CD4-positive, alpha-beta T cell treated with Interleukin-4 for 1 hour (primary cell): ENCODE results near the gene COX20.
A peak's percentile ranks its signal among the peaks of the same experiment; 100 is the strongest.
"Not testable (repeated sequence)": the region's sequence is repeated elsewhere in the genome, so short reads cannot be mapped to it uniquely, and the experiment has no call there.

Experiments
- DNase-seq, 2 donors: peaks; one replicate each; pipeline ENCODE4 v3.0.0-alpha.2; 2020 to 2022

COX20 gene

DNA sequence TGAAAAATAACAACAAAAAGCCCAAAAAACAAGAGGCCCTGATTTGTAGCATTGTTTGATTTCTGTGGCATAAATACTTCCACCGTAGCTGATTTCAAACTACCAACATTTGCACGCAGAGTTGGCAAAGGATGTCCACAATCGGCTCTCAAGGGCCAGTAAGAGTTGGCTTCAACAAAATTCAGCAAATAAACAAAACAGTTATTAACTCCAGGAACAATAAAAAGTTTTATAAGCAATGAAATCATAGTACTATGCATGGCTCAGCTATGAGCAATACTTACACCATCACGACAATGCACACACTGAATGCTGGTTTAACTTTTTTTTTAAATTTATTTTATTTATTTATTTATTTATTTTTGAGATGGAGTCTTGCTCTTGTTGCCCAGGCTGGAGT is 8.7 kb upstream of the COX20 start:
- no peak for DNase-seq

DNA sequence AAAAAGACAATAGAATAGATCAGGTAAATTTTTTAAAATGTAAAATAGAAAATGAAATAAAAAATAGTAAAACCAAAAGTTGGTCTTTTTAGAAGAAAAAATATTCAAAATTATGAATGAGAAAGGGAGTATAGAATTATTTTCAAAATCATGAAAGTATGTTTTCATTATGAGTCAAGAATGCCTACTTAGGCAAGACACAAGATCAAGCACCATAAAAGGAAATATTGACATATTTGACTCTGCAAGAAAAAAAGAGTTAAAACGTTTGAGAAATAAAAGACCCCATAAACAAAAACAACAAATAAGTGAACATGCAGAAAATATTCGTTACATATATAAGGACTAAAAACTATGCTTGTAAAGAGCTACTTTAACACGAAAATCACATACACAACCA is 4.8 kb upstream of the COX20 start:
- DNase-seq = no peak

DNA sequence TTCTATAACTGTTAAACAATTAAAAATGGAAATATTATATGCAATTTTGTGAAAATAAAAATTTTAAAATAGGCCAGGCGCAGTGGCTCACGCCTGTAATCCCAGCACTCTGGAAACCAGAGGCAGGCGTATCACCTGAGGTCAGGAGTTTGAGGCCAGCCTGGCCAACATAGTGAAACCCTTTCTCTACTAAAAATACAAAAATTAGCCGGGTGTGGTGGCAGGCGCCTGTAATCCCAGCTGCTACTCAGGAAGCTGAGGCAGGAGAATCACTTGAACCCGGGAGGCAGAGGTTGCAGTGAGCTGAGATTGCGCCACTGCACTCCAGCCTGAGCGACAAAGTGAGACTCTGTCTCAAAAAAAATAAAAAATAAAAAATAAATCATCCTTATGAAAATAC is 2.2 kb upstream of the COX20 start:
- not testable (repeated sequence) for DNase-seq

DNA sequence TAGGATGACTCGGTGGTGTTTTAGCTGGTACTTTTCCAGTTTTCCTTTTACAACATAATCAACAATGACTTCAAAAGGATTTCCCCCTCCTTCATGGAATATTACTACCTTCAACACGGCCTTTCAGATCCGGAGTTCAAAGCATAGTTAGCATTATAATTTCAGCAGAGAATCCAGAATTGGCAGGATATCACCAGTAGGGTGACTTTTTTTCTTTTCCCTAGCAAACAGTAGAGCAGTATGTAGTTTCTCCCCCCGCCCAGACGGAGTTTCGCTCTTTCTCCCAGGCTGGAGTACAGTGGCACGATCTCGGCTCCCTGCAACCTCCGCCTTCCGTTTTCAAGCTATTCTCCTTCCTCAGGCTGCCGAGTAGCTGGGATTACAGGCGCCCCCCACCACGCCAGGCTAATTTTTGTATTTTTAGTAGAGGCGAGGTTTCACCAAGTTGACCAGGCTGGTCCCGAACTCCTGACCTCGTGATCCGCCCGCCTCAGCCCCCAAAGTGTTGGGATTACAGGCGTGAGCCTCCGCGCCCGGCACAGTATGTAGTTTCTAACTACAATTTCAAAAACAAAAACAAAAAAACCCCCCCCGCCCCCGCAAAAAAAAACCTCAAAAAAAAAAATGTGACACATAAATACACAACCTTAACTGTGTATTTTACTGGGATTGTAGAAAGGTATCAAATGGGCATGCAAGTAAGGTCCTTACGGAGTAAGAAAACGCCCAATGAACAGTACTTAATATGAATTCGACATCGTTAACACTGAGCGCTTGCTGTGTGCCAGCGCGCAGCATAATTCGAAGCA is 1.5 kb upstream of the COX20 start:
- DNase-seq = peak; percentile 55 to 70

DNA sequence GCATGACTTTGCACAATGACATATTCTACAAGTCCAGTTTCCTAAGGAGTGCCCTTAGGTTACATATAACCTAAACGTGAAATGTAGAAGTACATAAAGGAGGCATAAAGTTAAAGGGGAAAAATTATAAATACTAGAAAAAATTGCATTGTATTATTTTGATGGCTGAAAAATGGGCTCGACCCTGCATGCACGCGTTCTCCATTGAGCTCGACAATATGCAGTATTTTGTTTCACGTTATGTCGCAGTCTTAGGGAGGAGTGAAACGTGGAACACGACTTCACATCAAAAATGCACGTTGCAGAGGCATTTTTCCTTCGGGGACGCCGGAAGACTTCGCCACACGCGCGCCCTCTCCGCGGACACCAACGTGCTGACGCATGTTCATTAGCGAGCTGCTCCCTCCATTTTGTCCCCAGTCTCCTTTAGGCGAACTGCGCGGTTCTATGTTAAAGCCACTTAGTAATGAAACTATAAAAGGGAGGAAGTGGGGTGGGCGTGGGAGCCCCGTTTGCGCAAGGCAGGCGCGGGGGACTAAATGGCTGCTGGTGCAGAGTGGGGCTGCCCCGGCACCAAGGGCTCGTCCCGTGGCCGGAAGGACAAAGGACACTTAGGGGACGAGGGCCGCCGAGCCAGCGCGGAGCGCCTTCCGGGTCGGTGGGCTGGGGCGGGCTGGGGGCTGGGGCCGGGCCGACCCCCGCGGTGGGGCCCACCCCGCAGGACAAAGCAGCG is 749 bp upstream of the COX20 start:
- peak; percentile 94 for DNase-seq

DNA sequence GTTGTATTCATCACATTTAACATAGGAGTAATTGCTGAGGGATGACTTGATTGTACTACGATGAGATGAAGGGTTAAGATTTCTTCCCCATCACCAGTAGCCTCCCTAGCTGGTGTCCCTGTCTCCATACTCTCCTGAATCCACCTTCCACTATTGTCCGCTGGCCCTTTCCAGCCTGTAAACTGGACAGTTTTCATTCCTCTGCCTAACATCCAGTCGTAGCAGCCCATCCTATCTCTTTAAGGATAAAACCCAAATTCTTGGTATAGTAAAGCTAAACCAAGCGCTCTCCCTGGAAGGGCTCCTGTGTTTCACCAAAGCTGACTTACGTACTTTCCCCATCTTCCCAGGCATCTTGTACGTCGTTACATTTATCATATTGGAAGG is 670 bp downstream of the COX20 start:
- DNase-seq = no peak

DNA sequence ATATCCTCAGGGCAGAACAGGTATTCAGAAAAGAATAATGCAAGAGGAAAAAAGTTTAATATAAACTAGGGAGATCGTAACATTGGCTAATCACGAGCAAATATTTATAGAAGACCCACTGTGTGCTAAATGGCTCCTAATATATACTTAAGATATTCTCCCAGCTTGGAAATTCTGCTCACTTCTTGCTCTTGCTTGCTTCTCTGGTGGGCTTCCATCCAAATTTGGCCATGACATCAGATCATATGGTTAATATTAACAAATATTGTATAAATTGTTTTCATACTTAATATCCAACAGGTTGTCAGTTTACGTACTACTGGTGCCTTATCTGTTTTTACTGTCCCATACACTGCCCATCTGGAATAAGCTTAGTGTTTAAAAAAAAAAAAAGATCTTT is 1.1 kb downstream of the COX20 start:
- no peak for DNase-seq

DNA sequence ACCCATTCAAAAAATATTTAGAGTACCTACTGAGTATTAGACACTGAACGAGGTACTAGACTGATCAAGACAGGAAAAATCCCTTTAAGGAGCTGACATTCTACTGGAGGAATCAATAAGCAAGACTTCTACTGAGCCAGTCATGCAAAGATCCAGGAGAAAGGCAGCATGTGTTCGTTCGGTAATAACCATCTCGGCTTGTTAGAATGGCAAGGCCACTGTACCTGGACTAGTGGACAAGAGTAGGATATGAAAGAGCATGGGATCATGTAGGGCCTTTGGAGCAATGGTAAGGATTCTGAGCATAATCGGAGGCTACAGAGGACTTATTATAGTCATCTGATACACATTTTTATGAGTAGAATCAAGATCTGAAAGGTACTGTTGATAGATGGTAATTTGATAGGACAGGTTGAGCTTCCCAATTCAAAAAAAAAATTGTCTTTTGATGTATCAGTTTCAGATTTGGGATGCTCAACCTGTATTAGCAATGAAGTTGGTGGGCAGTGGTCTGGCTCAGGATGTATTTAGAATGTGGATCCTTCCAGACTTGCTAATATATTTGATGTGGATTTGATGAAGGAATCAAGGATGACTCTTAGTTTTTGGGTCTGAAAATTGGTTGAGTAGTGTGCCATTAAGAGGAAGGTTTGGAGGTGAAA is 2.3 kb downstream of the COX20 start:
- no peak for DNase-seq

DNA sequence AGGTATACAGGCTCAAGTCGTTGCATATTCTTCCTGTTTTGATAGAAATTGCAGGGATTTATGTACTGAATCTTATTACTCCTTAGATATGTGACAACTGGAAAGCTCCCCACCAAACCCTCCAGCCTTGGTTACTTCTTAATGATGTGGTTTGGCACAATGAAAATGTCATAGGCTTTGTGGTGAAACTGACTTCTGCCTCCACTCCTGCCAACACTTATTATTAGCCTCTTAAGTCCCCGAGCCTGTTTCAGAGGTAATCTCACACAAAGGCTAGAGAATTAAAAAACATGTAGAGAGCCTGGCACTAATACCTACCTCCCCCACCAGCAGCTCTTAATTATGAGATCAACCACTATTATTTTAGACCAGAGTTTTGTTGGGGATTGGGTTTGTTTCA is 4.2 kb downstream of the COX20 start:
- DNase-seq = no peak

DNA sequence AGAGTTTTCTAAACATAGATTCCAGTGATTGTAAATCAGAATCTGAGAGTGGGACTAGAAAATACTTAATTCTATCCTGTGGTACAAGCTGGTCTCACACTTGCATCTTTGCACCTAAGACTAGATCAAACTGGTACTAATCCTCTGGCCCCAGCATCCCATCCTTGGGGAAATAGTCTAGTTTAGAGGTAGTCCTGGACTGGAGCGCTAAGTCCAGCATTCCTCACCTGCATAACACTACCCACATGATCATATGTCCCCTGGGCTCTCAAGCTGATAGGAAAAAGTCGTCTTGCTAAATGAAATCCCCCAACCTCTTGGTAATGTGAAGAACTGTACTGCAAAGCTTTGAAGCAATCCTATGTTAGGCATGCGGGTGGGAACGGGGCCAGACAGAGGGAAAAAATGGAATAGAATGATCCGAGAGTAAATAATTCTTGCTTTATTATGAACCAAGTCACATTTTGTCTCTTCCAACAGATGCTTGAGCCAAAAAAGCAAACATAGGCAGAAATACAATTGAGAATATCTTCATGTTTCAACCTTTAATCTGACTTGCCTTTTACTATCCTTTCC is 4.8 kb downstream of the COX20 start:
- DNase-seq = no peak

DNA sequence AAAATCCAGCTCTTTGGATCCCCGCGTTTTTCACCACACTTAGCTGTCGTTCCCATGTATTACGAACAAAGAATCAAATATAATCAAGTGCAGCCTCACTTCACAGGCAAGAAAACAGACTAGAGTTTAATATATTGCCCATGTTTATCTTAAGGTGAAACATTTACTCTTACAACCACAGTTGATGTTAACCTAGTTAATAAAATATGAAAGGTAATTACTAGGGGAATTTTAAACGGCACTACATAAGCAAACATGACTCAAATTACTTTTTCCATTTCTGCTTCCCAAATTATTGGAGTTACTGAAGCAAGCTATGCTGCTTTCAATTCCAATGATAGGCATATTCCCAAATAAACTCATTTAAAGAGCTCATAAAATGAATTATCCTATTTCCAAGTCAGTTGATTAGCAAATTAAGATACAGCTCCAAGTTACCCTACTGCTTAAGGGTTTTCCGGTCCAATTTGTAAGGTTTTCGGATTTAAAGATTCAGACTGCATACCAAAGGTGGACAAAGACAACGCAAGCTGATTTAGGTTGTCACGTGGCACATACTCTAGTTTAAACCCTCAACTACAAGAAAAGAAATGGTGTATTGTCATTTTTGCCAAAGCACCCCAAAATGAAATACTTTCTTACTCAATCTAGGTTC is 5.9 kb downstream of the COX20 start:
- DNase-seq = no peak

DNA sequence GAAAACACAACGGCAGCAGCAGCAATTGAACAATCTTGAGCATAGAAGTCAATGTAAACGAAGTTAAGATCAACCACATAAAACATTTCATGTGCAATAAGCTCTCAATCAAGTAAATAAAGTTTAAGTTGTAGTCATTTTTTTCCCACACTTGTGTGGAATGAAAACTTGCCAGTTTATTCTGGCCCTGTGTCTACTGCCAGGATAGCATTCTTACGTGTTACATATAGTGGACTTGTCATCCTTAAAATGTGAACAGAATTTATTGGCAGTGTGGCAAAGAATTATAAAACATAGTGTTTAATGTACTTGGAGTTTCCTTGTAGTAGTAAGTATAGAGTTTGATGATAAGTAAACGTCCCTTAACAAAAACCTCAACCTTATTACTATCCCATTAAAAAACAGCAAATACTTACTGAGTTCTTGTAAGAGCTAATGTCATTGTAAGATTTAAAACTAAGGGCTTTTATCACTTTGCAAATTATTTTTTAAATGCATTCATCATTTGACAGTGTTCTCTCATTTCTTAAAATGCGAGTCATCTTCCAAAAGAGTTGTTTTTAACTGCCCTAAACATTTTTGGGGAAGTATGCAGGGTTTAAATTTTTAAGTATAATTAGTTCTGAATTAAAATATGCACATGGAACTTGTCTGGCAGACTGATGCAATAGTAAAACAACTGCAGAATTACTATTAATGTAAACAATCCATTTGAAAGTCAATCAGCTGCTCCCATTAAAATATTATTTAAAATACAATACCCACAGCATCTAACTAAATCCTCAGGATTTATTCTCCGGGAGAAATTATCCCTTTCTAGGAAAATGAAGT is 7.9 kb downstream of the COX20 start:
- DNase-seq = no peak

DNA sequence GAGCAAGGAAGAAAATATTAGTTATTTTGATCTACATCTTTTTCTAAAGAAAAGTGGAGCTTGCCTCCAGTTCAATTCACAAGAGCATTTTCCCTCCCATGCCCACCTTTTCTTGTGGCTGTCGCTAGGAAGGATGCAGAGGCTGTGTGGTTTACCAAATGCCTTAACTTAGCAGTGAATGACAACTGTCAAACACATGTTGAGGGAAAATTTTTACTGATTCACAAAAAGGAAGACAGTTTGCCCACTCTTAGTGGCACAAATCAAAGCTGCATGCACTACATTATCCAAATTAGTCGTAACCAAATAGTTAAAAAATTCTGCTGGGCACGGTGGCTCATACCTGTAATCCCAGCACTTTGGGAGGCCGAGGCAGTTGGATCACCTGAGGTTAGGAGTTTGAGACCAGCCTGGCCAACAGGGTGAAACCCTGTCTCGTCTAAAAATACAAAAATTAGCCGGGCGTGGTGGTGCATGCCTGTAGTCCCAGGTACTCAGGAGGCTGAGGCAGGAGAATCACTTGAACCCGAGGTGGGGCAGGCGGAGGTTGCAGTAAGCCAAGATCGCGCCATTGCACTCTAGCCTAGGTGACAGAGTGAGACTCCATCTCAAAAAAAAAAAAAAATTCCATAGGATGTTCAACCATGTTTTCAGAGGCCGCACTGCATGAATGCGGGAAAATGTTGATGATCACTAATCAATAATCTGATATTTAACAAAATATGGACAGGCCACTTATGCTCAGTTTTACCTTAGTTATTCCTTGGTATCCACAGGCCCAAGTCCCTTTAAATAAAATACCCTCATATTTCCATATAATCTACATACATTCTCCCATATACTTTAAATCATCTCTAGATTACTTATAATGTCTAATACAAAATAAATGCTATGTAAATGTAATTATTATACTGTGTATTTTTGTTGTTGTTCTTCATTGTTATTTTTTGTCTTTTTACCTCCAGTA is 9.0 kb downstream of the COX20 start:
- DNase-seq = no peak

DNA sequence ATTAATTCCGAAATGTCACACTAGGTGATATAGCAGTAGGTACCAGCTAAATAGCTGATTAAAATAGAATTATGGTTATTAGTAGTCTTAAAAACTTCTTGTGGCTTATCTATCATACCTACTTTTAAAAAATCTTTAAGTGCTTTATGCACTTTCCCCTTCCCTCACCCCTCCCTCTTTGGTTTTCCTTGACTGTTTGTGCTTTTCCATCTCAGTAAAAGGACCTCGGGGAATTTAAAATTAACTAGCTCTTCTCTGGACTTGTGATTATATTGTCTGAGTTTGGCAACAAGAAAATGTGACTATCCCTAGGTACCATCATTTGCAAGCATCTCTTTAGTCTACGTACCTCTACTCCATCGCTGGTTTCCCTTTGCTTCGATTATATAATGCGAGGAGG is 11.2 kb downstream of the COX20 start:
- DNase-seq = no peak

DNA sequence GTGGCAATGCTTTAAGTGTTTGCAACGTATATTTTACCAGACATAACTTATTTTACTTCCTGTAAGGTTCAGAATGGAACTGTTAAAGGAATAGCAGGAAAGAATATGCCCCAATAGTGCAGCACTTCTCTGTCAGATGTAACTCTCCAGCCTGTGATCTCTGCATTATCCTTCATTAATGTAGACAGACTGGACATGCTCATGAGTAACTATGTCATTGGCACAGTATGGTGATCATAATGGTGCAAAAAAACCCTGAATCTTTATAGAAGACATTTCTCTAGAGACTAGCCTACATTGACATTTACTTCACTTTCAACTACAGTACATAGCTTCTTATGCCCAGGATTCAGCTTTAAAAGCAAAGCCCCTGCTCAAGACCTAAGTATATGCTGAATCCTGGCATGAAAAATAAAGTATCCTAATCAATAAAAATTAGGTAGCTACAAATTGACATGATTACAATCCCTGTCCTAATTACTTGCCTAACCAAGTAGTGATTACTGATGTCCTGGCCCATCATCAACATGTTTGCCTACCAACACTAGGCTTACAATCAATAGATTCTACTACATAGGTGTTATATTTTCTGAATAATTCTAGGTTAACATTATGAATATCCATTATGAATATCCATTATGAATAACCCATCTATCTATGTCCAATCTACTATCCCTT is 13.9 kb downstream of the COX20 start:
- DNase-seq = no peak

DNA sequence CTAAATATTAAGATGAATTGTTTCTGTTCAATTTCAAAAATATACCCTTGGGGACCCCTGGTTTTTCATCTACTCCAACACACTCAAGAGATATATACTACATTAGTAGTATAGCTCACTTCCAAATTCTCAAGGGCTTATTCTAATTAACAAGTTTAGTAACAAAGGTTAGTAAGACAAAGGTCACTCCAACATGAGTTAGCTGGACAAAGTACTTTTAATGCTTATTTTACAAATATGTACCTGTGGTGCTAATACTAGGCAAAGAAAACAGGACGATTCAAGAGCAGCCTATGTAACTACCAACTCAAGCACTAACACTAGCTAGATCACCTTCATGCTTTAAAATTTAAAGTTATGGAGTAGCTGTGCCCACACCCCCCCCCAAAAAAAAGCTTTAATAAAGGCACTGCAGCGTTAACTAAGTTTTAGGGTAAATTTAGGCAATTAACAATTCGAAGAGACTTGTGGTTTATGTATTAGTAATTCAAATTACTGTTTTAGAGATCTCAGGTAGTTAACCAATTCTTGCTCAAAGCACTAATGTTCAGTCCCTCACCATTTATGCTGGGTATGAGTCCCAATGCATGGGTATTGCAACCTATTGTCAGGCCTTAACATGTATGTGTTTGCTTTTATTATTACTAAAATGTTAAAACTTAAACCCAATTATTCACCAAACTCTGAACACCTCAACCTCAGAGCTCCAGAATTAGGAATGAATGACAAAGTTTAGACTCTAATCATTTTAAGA is 14.8 kb downstream of the COX20 start:
- DNase-seq = no peak

DNA sequence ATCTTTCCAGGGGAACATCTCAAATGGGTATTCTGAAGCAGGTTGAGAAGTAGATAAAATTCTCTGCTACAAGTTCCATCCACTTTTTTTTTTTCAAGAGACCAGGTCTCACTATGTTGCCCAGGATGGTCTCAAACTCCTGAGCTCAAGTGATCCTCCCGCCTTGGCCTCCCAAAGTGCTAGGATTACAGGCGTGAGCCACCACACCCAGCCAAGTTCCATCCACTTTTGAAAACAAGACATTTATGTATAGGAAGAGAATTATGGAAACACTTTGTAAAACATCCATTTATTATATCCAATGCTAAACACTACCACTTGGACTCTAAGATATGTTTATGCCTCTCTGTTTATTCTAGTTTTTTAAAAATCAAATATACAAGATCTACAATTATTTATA is 15.4 kb downstream of the COX20 start:
- no peak for DNase-seq

DNA sequence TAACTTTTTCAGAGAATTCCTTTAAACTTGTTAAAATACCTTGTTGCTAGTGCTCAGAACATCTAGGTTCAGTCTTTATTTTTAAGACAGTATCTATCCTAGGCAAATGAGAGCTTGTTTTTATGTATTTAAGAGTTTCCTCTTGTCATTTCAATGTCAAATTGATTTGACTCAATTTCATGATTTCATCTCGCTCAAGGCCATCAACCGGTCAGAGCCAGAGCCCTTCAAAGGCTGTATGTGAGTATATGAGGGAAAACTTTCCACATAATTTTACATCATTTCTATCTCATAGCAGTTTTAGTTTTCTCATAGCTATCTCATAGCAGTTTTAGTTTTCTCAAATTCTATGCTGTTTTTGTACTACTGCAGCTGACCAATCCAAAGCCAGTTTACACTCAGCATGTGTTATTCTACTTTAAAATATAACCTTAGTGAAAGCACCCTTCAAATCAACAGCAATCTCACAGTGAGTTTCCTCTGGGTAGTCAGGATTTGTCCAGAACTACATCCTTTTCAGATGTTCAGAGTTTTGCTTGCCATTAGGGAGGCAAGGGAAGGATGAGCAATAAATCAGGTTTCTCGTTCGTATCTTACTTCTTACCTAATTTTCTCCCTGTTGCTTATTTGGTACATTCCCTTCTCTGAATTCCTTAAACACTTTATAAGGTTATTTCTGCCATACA is 16.2 kb downstream of the COX20 start:
- no peak for DNase-seq

DNA sequence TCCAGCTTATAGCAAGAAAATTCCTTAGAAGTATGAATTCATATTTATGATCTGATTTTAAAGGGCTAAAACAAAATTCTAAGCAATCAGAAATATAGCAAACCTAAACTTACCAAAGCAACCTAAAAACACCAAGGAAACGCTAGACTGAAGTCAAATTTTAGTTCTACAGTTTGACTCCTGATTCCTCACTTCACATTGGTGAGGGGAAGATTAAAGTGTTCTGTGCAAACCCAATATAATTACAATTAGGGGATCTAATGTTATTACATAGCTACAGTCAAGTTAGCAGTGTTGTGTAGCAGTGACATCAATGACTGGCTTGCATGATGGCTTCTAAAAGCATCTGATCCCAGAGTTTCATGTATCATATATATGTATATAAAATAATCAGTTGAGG is 17.2 kb downstream of the COX20 start:
- DNase-seq = no peak
